Mucosa of descending colon (tissue), 3 donors: ENCODE data around the gene LRRFIP1. TPM values are rescaled to one million over a fixed set of nuclear protein-coding genes. Genes with fewer than 3 reads are reported as not detected.
A peak's percentile ranks its signal among the peaks of the same experiment; 100 is the strongest.

ENCODE experiments used
- ATAC-seq: fragments of 200-7000 bp; cut with Tn5 transposase; one replicate; pipeline ENCODE4 v1.9.1; 2020; ENCODE audit warnings: mild to moderate bottlenecking, moderate library complexity
- DNase-seq, 3 donors: peaks; one replicate each; pipeline ENCODE4 v3.0.0-alpha.2; 2020
- H3K36me3 ChIP-seq: fragments of 200-600 bp; one replicate; pipeline ENCODE4 v1.8.0; 2021; ENCODE audit warnings: low read depth, mild to moderate bottlenecking
- H3K4me1 ChIP-seq: fragments of 200-600 bp; one replicate; pipeline ENCODE4 v1.8.0; 2021; ENCODE audit warnings: low read depth, mild to moderate bottlenecking
- H3K4me3 ChIP-seq: fragments of 200-600 bp; one replicate; pipeline ENCODE4 v1.8.0; 2021; ENCODE audit warnings: mild to moderate bottlenecking
- H3K9me3 ChIP-seq: fragments of 200-600 bp; one replicate; pipeline ENCODE4 v1.8.0; 2021; ENCODE audit warnings: mild to moderate bottlenecking
- CTCF ChIP-seq: fragments of 200-600 bp; IDR thresholded peaks from one replicate; pipeline ENCODE4 v1.8.0; 2022; ENCODE audit warnings: antibody characterized with exemption, mild to moderate bottlenecking
- intact Hi-C, 2 donors: fragments of 100-400 bp; cut with DNase I in 1 of 2; cut with micrococcal nuclease in 1 of 2; formaldehyde crosslinking; loops; one replicate each; pipeline versions ENCODE4 v1.11.0 to v1.11.1; 2022; cut with DNase I, micrococcal nuclease
- total RNA-seq, 3 donors: library from RNA; stranded (reverse); fragmentation: NEBNext Ultra II Directional in 2 of 3; extraction: Animal tissue kit (Norgen Biotek cat#: 25700) in 2 of 3; gene quantifications; one replicate each; pipeline versions ENCODE4 v1.2.1 to v1.2.4, GENCODE V29; 2021 to 2023
- donor health status: DM: no; HTN: no; CAD: no; lungs with moderate emphysema.
- donor health status: DM: no; HTN: no; CAD: no.
- donor health status: DM: no; HTN: yes; CAD: no.

The LRRFIP1 gene
- total RNA-seq, 3 donors from 2014 or later = 114 to 157 (median 120) TPM

- ATAC-seq = no peak
- Histone ChIP-seq H3K36me3 (no peaks in the 10 kb centered on the region), H3K4me3 (no peak overlapping the region), H3K9me3 (no peaks in the 10 kb centered on the region), H3K4me1 (peaks cover 4% of the 10 kb centered on the region)
- TF ChIP-seq CTCF = no peak
- intact Hi-C loops = no loop called here
- DNase-seq = no peak
Measured at GRCh38 chr2:237624565-237624964, 2.8 kb upstream of the LRRFIP1 start.

GRCh38 chr2:237625216-237625705 lies 2.1 kb upstream of the LRRFIP1 start:
- DNase-seq (peak in 1 of 3 donors; percentile 36), ATAC-seq (no peak)
- Histone ChIP-seq H3K9me3 (no peaks in the 10 kb centered on the region), H3K4me1 (peaks cover 4% of the 10 kb centered on the region), H3K4me3 (no peak overlapping the region), H3K36me3 (no peaks in the 10 kb centered on the region)
- intact Hi-C loops = no loop called here
- TF ChIP-seq CTCF = no peak

GRCh38 chr2:237625777-237626176 lies 1.6 kb upstream of the LRRFIP1 start:
- H3K4me3 ChIP-seq = no peak overlapping the region
- no peak for TF ChIP-seq CTCF
- H3K9me3 ChIP-seq = no peaks in the 10 kb centered on the region
- H3K4me1 ChIP-seq = peaks cover 4% of the 10 kb centered on the region
- no peak for ATAC-seq
- no peak for DNase-seq
- H3K36me3 ChIP-seq = no peaks in the 10 kb centered on the region
- intact Hi-C loops = no loop called here

- DNase-seq (peak in 2 of 3 donors; percentile 21 to 42), ATAC-seq (peak; percentile 45)
- no peaks in the 10 kb centered on the region for H3K36me3 ChIP-seq
- peaks cover 4% of the 10 kb centered on the region for H3K4me1 ChIP-seq
- no peak for TF ChIP-seq CTCF
- no peaks in the 10 kb centered on the region for H3K9me3 ChIP-seq
- intact Hi-C loops = no loop called here
- peak overlapping the region; percentile 19 for H3K4me3 ChIP-seq
Measured at GRCh38 chr2:237626813-237627440, 460 bp upstream of the LRRFIP1 start.

- DNase-seq = no peak
- Histone ChIP-seq H3K4me1 (peaks cover 4% of the 10 kb centered on the region), H3K9me3 (no peaks in the 10 kb centered on the region), H3K4me3 (no peak overlapping the region), H3K36me3 (no peaks in the 10 kb centered on the region)
- no peak for TF ChIP-seq CTCF
- intact Hi-C loops = no loop called here
- ATAC-seq = no peak
Measured at GRCh38 chr2:237628247-237629187, 1.1 kb downstream of the LRRFIP1 start.
